Dedifferentiated amniotic fluid mesenchymal stem cell (primary cell): Measurements from ENCODE around the gene RUNX1.

Experiments used
- DNase-seq: peaks from one replicate; pipeline ENCODE4 v3.0.0-alpha.2; 2016; ENCODE audit errors: extremely low spot score

The RUNX1 gene

GRCh38 chr21:34992736-34993398, 56.2 kb downstream of the RUNX1 start:
- no peak for DNase-seq

DNA sequence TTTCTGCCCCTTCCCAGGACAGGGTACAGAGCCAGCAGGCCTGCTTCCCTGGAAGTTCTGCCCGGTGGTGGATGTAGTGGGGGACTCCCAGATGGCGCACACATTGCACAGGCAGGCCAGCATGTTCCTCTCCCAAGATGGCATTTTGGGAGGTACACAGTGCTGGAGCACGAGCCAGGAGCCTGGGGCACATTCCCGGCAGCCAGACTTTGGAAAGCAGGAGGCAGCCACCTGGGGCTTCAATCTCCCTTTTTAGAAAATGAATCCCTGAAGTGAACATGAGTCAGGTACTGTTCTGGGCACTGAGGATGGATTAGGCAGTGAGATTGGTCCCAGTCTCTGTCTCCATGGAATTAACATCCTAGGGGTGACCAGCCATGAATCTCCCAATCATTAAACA, 56.9 kb downstream of the RUNX1 start:
- DNase-seq: no peak

- DNase-seq: no peak
Observed at GRCh38 chr21:34991366-34991957, 57.6 kb downstream of the RUNX1 start.

- DNase-seq: no peak
Observed at GRCh38 chr21:34990842-34991241, 58.3 kb downstream of the RUNX1 start.

DNA sequence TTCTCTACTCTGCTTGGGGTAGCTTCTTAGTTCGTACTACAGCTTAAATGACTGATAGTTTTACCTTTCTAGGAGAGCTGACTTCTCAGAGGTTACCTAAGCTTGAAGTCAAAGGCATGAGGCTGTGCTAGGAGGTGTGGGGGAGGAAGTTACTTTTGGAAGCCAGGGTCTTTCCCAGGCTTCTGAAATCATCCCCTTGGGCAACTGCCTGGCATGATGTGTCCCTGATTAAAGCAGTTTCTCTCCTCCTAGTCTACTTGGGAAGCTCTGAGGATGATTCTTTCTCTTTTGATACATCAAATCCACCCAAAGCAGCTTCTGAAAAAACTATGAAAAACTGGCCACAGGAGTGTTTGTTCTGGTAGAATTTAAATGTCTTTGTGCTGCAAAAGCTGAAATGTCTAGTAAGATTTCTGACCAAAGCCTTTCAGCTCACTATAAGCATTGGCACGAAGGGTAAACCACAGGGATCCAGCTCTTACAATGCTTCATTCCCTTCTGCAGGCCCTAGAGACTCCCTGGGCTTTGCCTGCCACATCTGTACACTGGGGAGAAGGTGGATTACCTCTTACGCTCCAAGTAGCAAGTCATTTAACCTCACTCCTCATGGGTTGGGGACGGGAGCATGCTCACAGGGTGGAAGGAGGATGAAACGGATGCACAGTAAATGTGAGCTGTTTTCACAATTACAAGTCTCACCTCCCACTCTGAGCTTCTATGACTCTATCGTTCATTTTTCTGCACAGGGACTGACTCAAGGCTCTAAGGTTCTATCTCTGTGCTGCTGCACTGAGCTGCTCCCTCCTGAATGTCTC, 59.6 kb downstream of the RUNX1 start:
- peak; percentile 37 for DNase-seq

GRCh38 chr21:34988625-34989024, 60.5 kb downstream of the RUNX1 start:
- DNase-seq: no peak

GRCh38 chr21:34988139-34988538, 61.0 kb downstream of the RUNX1 start:
- DNase-seq: no peak

DNA sequence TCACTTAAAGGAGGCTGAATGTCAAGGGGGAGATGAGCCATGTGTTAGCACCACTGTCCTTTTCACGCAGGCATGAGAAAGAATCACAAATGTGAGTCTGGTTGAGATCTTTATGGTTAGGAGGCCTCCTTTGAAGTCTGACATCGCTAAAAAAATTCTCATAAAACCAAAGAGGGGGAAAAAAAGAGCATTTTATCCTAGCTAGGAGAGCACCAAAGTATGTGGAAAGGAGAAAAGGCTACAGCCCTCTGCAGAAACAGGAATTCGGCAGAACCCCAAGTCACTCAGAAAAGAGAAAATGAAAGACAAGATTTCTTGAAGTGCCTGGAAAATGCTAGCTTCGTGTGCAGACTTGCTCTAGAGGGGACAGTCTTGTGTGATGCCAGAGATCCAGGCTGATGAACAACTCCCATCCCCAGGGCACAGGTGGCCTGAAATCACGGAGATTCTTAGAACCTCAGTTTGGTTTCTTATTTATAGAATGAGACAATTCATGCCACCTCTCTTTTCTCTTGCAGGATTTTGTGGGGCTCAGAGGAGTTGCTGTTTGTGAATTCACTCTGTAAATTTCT, 61.5 kb downstream of the RUNX1 start:
- no peak for DNase-seq

DNA sequence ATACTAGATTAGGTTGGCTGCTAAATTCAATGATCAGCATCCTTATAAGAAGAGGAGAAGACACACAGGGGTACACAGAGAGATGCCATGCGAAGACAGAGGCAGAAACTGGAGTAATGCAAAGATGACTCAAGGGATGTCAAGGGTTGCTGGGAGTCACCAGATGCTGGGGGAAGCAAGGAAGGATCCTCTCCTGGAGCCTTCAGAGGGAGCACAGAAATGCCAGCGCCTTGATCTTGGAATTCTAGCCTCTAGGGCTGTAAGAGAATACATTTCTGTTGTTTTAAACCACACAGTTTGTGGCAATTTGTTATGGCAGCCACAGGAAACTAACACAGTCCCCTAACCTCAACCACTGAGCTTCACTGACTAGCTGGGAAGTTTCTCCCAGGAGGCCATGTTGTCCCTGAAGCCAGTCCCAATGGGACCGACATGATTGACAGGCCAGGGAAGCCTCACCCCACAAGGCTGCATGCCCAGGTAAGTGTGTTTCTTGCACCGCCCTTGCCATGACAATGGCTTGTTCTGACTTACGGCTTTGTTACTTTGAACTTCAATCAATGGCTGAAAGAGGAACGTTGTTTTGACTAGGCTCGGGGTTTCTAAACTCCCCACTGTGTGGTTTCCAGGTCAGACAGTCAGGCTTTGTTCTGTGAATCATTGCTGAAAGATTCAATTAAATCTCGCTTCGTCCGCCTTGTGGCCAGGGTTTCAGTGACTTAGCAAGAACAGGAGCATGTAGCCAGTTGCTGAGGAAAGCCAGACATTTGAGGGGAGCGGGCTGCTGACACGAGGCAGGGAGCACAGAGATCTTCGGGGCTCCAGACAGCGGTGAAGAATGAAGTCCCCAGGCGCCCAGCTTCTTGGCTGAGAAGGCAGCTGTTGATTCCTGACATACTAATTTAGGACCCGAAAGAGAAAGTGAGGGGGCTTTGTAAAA, 62.3 kb downstream of the RUNX1 start:
- DNase-seq: peak; percentile 22

DNA sequence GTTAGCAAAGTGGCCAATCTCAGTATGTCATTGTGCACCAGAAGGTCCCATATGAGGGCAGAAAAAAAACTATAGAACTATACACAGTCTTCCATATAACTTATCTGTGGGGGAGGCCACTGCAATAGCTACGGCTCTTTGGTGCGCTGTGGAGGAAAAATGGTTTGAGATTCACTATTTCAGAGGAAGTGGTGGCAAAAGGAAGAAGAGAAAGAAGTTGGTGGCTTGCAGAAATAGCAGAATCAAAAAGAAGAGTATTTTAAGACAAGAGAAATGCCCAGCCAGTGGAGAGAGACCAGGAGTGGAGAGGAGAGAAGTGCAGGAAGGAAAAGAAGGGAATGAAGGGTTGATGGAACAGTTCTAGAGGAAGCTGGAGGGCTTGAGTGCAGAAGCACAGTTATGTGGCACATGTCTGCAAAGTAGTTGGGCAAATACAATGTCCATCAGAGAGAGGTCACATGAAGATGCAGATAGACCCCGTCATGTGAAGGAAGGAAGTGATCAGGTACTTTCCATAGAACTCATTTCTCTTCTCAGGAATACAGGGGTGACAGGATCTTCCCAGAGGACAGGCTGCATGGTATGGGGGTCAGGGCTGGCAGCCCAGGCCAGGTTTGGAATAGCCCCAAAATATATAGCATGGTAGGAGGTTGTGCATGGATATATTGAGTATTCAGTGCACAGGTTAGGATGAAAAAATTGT, 64.6 kb downstream of the RUNX1 start:
- DNase-seq: no peak

GRCh38 chr21:34983680-34984086, 65.4 kb downstream of the RUNX1 start:
- DNase-seq: no peak

- DNase-seq: no peak
Observed at GRCh38 chr21:34981791-34982190, 67.3 kb downstream of the RUNX1 start.

DNA sequence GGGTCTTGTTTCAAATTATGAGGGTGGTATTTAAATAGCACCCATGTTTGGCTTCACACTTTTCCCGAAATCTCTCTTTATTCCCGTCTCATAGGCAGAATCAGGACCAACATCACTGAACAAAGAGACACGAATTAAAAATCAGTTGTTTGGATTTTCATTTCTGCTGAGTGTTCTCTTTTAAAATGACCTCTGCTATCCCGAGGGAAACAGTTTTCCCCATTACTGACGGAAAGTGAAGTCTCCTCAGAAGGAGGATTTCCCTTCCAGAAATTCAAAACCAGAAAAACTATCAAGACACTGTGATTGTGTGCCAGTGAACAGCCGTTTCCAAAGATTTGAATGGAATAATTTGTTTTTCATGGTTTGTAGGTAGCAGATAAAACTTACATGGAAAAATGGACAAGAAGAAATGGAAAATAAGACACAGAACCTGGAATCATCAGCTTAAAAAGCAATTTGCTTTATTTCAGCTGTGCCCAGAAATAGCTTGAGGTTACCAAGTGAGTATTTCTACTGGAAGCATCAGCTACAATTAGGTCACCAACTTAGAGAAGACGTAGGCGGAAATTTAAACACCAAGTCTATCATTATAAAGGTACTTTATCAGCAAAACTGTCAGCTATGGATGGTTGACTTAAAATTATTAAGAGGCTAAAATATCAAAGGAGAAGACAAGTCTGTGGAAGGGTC, 68.5 kb downstream of the RUNX1 start:
- no peak for DNase-seq

- DNase-seq: no peak
Observed at GRCh38 chr21:34979383-34979782, 69.7 kb downstream of the RUNX1 start.

GRCh38 chr21:34977333-34977732, 71.8 kb downstream of the RUNX1 start:
- no peak for DNase-seq

GRCh38 chr21:34974162-34974981, 74.7 kb downstream of the RUNX1 start:
- DNase-seq: no peak

DNA sequence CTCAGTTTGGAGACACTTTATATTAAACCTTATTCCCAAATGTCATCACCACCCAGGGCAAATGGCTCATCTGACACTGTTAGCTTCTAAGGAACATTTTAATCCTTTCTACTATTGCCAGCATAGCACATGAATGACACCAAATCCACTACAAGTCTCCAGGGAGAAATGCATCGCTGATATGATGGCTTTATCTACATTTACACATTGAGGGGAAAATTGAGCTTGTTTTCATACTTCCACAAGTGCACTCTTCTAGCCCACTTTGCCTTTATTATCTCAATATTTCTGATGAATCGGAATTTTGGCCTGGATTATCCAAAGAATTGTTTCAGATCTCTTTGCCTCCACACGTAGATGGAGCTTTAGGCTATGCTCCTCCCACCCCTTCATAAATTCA, 75.4 kb downstream of the RUNX1 start:
- no peak for DNase-seq

DNA sequence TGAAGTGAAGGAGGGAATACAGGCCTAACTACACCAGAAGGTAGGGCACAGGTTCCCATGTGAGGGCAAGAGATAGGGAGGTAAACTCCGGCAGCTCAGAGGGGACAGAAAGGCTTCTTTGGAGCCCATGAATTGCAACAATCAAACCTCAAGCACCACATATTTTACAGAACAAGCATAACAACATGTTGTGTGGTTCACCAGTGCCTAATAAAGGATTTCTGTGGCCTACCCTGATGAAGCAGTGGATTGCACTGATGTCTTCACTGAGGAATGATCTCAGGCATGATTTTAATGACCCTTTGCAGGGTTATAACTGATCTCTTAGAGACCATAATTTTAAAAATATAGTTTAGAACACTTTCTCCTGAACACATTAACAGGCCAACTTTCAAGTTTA, 77.4 kb downstream of the RUNX1 start:
- DNase-seq: no peak

DNA sequence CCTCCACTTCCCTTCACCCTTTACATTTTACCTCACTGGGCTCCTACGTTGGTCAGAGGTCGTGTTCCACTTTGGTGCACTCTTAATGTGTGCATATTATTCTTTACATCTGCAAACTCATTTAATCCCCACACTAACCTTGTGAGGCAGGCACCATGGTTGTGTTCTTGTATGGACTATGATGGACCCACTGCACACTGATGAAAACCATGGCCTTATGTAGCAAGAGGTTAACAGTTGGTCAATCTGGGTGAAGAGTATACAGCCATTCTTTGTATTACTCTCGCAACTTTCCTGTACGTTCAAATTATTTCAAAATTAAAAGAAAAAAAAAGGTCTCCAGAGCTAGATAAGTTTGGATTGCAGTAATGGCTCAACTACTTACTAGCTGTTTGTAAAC, 78.5 kb downstream of the RUNX1 start:
- no peak for DNase-seq

- DNase-seq: no peak
Observed at GRCh38 chr21:34970167-34970500, 79.0 kb downstream of the RUNX1 start.
